WTC11 (cell line): ENCODE results near the gene ZNF407.

ENCODE experiments used
- ATF1 ChIP-seq: sonication (generic); formaldehyde crosslinking; IDR thresholded peaks from 2 replicates; pipeline ENCODE4 v1.8.1; 2023; ENCODE audit warnings: mild to moderate bottlenecking, moderate library complexity, missing genetic modification reagents
- CREB1 ChIP-seq: sonication (generic); formaldehyde crosslinking; IDR thresholded peaks from 2 replicates; pipeline ENCODE4 v1.8.0; 2023; ENCODE audit warnings: mild to moderate bottlenecking, missing genetic modification reagents
- FOXJ3 ChIP-seq: sonication (generic); formaldehyde crosslinking; IDR thresholded peaks from 2 replicates; pipeline ENCODE4 v1.9.0; 2021; ENCODE audit warnings: missing genetic modification reagents, mild to moderate bottlenecking, borderline replicate concordance
- JAZF1 ChIP-seq: fragments of 250-450 bp; sonication (Bioruptor Pico); IDR thresholded peaks from 2 replicates; pipeline ENCODE4 v1.9.0; 2021; ENCODE audit warnings: moderate library complexity, mild to moderate bottlenecking, inconsistent platforms
- NR2C2 ChIP-seq: sonication (generic); formaldehyde crosslinking; IDR thresholded peaks from 2 replicates; pipeline ENCODE4 v1.8.0; 2022; ENCODE audit warnings: mild to moderate bottlenecking, missing genetic modification reagents
- NR3C1 ChIP-seq: sonication (generic); formaldehyde crosslinking; conservative IDR thresholded peaks from 2 replicates; pipeline ENCODE4 v1.8.1; 2023; ENCODE audit warnings: low read depth, mild to moderate bottlenecking, missing genetic modification reagents
- TF ChIP-seq, protein P1 (sequence below): fragments of 200-600 bp; IDR thresholded peaks from 2 replicates; pipeline ENCODE4 v1.8.0; 2022; ENCODE audit warnings: antibody characterized with exemption
- TF ChIP-seq, protein P2 (sequence below): sonication (generic); formaldehyde crosslinking; IDR thresholded peaks from 2 replicates; pipeline ENCODE4 v1.8.0; 2023; ENCODE audit warnings: missing genetic modification reagents
- TF ChIP-seq, protein P3 (sequence below): sonication (generic); formaldehyde crosslinking; IDR thresholded peaks from 2 replicates; pipeline ENCODE4 v1.8.1; 2023; ENCODE audit warnings: mild to moderate bottlenecking, moderate library complexity, missing genetic modification reagents
- TF ChIP-seq, protein P4 (sequence below): sonication (generic); formaldehyde crosslinking; IDR thresholded peaks from 2 replicates; pipeline ENCODE4 v1.8.1; 2022; ENCODE audit warnings: low read depth, mild to moderate bottlenecking, moderate library complexity, missing genetic modification reagents, borderline replicate concordance
- TF ChIP-seq, protein P5 (sequence below): sonication (generic); formaldehyde crosslinking; IDR thresholded peaks from 2 replicates; pipeline ENCODE4 v1.8.1; 2022; ENCODE audit warnings: low read depth, missing genetic modification reagents, borderline replicate concordance

DNA sequence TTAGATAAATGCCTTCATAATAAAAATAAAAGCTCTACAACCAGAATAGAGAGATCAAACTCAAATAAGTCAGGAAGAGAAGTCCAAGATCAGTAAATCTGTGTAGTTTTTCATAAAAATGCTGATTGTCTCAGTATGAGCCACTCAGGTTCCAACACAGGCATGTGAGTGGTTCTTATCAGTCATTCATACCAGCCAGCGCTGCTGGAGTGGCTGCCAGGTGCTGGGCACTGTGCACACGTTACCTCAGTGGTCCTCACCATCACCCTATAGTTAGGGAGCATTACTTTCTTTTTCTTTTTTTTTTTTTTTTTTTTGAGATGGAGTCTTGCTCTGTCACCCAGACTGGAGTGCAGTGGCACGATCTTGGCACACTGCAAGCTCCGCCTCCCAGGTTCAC lies 39.6 kb upstream of the ZNF407 start:
- TF ChIP-seq, protein P1, sequence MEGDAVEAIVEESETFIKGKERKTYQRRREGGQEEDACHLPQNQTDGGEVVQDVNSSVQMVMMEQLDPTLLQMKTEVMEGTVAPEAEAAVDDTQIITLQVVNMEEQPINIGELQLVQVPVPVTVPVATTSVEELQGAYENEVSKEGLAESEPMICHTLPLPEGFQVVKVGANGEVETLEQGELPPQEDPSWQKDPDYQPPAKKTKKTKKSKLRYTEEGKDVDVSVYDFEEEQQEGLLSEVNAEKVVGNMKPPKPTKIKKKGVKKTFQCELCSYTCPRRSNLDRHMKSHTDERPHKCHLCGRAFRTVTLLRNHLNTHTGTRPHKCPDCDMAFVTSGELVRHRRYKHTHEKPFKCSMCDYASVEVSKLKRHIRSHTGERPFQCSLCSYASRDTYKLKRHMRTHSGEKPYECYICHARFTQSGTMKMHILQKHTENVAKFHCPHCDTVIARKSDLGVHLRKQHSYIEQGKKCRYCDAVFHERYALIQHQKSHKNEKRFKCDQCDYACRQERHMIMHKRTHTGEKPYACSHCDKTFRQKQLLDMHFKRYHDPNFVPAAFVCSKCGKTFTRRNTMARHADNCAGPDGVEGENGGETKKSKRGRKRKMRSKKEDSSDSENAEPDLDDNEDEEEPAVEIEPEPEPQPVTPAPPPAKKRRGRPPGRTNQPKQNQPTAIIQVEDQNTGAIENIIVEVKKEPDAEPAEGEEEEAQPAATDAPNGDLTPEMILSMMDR, result no peak
- TF ChIP-seq CREB1 (no peak), NR3C1 (CRISPR knock-in tag) (no peak), ATF1 (CRISPR knock-in tag) (no peak), FOXJ3 (no peak), NR2C2 (CRISPR knock-in tag) (no peak), JAZF1 (CRISPR knock-in tag) (no peak)
- TF ChIP-seq, protein P2, sequence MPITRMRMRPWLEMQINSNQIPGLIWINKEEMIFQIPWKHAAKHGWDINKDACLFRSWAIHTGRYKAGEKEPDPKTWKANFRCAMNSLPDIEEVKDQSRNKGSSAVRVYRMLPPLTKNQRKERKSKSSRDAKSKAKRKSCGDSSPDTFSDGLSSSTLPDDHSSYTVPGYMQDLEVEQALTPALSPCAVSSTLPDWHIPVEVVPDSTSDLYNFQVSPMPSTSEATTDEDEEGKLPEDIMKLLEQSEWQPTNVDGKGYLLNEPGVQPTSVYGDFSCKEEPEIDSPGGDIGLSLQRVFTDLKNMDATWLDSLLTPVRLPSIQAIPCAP (CRISPR knock-in tag), result no peak
- TF ChIP-seq, protein P3, sequence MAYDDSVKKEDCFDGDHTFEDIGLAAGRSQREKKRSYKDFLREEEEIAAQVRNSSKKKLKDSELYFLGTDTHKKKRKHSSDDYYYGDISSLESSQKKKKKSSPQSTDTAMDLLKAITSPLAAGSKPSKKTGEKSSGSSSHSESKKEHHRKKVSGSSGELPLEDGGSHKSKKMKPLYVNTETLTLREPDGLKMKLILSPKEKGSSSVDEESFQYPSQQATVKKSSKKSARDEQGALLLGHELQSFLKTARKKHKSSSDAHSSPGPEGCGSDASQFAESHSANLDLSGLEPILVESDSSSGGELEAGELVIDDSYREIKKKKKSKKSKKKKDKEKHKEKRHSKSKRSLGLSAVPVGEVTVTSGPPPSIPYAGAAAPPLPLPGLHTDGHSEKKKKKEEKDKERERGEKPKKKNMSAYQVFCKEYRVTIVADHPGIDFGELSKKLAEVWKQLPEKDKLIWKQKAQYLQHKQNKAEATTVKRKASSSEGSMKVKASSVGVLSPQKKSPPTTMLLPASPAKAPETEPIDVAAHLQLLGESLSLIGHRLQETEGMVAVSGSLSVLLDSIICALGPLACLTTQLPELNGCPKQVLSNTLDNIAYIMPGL (CRISPR knock-in tag), result no peak
- TF ChIP-seq, protein P4, sequence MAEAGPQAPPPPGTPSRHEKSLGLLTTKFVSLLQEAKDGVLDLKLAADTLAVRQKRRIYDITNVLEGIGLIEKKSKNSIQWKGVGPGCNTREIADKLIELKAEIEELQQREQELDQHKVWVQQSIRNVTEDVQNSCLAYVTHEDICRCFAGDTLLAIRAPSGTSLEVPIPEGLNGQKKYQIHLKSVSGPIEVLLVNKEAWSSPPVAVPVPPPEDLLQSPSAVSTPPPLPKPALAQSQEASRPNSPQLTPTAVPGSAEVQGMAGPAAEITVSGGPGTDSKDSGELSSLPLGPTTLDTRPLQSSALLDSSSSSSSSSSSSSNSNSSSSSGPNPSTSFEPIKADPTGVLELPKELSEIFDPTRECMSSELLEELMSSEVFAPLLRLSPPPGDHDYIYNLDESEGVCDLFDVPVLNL, result no peak
- TF ChIP-seq, protein P5, sequence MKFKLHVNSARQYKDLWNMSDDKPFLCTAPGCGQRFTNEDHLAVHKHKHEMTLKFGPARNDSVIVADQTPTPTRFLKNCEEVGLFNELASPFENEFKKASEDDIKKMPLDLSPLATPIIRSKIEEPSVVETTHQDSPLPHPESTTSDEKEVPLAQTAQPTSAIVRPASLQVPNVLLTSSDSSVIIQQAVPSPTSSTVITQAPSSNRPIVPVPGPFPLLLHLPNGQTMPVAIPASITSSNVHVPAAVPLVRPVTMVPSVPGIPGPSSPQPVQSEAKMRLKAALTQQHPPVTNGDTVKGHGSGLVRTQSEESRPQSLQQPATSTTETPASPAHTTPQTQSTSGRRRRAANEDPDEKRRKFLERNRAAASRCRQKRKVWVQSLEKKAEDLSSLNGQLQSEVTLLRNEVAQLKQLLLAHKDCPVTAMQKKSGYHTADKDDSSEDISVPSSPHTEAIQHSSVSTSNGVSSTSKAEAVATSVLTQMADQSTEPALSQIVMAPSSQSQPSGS (CRISPR knock-in tag), result no peak
